Right lobe of liver (tissue), 6 donors: ENCODE data around the gene ERC2. TPM values are rescaled to one million over a fixed set of nuclear protein-coding genes. Genes with fewer than 3 reads are reported as not detected.

Experiments used
- ATAC-seq, 4 donors: fragments of 200-7000 bp; cut with Tn5 transposase; one replicate each; pipeline ENCODE4 v1.9.1; 2020; ENCODE audit warnings: mild to moderate bottlenecking in 4 of 4, moderate library complexity in 4 of 4
- DNase-seq, 3 donors: peaks; one replicate each; pipeline ENCODE4 v3.0.0-alpha.2; 2020
- H3K27ac ChIP-seq, 3 donors: fragments of 200-600 bp; one replicate each; pipeline ENCODE4 v1.8.0; 2022
- H3K27me3 ChIP-seq, 2 donors: fragments of 200-600 bp; one replicate each; pipeline ENCODE4 v1.8.0; 2022
- H3K36me3 ChIP-seq, 4 donors: fragments of 200-600 bp; sonication (generic) in 1 of 4; one replicate each; pipeline versions ENCODE4 v1.5.1 to v1.8.0; 2017 to 2022; ENCODE audit warnings: control low read depth in 1 of 4
- H3K4me1 ChIP-seq, 4 donors: fragments of 200-600 bp; sonication (generic) in 1 of 4; one replicate each; pipeline versions ENCODE4 v1.5.1 to v1.8.0; 2017 to 2022; ENCODE audit warnings: control low read depth in 1 of 4
- H3K4me3 ChIP-seq, 3 donors: fragments of 200-600 bp; one replicate each; pipeline ENCODE4 v1.8.0; 2022
- H3K9me3 ChIP-seq, 4 donors: fragments of 200-600 bp; sonication (generic) in 1 of 4; one replicate each; pipeline versions ENCODE4 v1.5.1 to v1.8.0; 2017 to 2022; ENCODE audit warnings: control low read depth in 1 of 4
- POLR2A ChIP-seq: fragments of 450-650 bp; IDR thresholded peaks from one replicate; pipeline ENCODE4 v1.6.1; 2017; ENCODE audit warnings: antibody characterized with exemption, mild to moderate bottlenecking
- WGBS: methylation state at CpG from one replicate; pipeline ENCODE4 v1.1.6; 2018; ENCODE audit warnings: low coverage, low lambda C conversion rate; ENCODE audit not compliant: insufficient coverage; ENCODE audit errors: missing lambda C conversion rate; 5-methylcytosine and 5-hydroxymethylcytosine counted together
- intact Hi-C, 2 donors: fragments of 100-400 bp; cut with DNase I; formaldehyde crosslinking; loops; one replicate each; pipeline versions ENCODE4 v1.11.2 to v1.14.1; 2022
- total RNA-seq, 6 experiments: library from RNA; depleted of rRNA in 2 of 6; stranded (reverse); fragments of >200 nt in 2 of 6; fragmentation: NEBNext Ultra II Directional in 3 of 6; extraction: Animal tissue kit (Norgen Biotek cat#: 25700) in 3 of 6; gene quantifications; one replicate each; pipeline versions ENCODE4 v1.1.0 to v1.2.4, GENCODE V29; 2016 to 2023
- TF ChIP-seq, protein P1 (sequence below), 4 donors: fragments of 200-600 bp in 3 of 4; fragments of 450-650 bp in 1 of 4; IDR thresholded peaks; one replicate each; pipeline versions ENCODE4 v1.5.1 to v1.8.0; 2016 to 2022; ENCODE audit warnings: antibody characterized with exemption in 4 of 4, mild to moderate bottlenecking in 2 of 4
- donor health status: DM: no; HTN: yes; CAD: no.
- donor health status: DM: no; HTN: no; CAD: no.
- donor health status: DM: no; HTN: no; CAD: no.
- donor health status: DM: no; HTN: yes; CAD: no.
- donor health status: DM: no; HTN: yes; CAD: no.

The ERC2 gene
- total RNA-seq, 6 experiments from 2014 or later = not detected

DNA sequence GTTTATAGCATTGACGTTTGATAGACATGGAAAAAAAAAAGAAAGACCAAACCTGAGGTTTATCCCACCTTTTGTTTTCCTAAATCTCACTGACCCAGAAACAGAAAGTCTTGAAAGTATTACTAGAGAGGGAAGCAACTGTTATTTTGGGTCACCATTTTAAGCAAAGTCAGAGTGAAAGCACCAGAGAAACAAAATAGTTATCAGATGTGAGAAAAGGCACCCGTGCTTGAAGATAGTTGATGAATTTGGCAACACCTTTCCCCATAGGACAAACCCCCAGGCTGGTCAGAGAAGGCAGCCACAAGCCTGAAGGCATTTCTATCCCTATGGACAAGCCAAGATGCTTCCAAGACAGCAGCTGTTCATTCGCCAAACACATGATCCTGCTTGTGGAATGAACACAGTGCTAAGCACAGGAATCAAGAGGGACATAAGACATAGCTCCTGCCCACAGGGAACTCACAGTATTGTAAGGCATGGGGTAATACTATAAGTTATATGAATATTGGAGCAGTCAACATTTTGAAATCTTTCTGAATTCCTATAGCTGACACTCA, 170.9 kb downstream of the ERC2 start:
- intact Hi-C loops = no loop called here
- Histone ChIP-seq H3K27ac (no peak overlapping the region), H3K4me3 (no peak overlapping the region), H3K36me3 (no peaks in the 10 kb centered on the region), H3K9me3 (no peaks in the 10 kb centered on the region), H3K4me1 (no peaks in the 10 kb centered on the region), H3K27me3 (no peaks in the 10 kb centered on the region)
- 52% methylated on average over 3 of the region's 3 CpGs for WGBS
- DNase-seq = no peak
- TF ChIP-seq, protein P1, sequence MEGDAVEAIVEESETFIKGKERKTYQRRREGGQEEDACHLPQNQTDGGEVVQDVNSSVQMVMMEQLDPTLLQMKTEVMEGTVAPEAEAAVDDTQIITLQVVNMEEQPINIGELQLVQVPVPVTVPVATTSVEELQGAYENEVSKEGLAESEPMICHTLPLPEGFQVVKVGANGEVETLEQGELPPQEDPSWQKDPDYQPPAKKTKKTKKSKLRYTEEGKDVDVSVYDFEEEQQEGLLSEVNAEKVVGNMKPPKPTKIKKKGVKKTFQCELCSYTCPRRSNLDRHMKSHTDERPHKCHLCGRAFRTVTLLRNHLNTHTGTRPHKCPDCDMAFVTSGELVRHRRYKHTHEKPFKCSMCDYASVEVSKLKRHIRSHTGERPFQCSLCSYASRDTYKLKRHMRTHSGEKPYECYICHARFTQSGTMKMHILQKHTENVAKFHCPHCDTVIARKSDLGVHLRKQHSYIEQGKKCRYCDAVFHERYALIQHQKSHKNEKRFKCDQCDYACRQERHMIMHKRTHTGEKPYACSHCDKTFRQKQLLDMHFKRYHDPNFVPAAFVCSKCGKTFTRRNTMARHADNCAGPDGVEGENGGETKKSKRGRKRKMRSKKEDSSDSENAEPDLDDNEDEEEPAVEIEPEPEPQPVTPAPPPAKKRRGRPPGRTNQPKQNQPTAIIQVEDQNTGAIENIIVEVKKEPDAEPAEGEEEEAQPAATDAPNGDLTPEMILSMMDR (IDR thresholded peaks at IDR 0.05) = no peak
- TF ChIP-seq POLR2A = no peak
- ATAC-seq = no peak

DNA sequence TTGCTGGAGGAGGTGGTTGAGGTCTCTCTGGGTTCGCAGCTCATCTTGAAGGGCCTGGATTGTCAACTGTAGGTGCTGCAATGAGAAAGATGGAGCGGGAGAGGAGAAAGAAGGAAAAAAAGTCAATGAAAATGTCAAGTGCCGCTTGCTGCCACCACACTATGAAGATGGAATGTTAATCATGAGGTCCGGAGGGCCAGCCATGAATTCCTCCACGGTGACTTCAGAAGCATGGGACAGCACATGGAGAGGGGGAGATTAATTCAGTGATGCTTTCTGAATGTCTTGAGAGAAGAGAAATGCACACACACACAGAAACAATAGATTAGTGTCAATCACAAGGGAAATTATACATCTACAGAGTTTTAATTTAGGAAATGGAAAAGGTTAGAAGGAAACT, 171.9 kb downstream of the ERC2 start:
- intact Hi-C loops = no loop called here
- 50% methylated on average over 5 of the region's 5 CpGs for WGBS
- Histone ChIP-seq H3K4me1 (no peaks in the 10 kb centered on the region), H3K36me3 (no peaks in the 10 kb centered on the region), H3K27me3 (no peaks in the 10 kb centered on the region), H3K9me3 (no peaks in the 10 kb centered on the region), H3K27ac (no peak overlapping the region), H3K4me3 (no peak overlapping the region)
- no peak for ATAC-seq
- TF ChIP-seq, protein P1 (IDR thresholded peaks at IDR 0.05) = no peak
- TF ChIP-seq POLR2A = no peak
- no peak for DNase-seq

- TF ChIP-seq POLR2A = no peak
- TF ChIP-seq, protein P1 (IDR thresholded peaks at IDR 0.05) = no peak
- no peak overlapping the region for H3K4me3 ChIP-seq
- no peaks in the 10 kb centered on the region for H3K36me3 ChIP-seq
- no peaks in the 10 kb centered on the region for H3K9me3 ChIP-seq
- ATAC-seq = no peak
- H3K27me3 ChIP-seq = no peaks in the 10 kb centered on the region
- WGBS = 45% methylated on average over 2 of the region's 2 CpGs
- no peaks in the 10 kb centered on the region for H3K4me1 ChIP-seq
- DNase-seq = no peak
- intact Hi-C loops = no loop called here
- H3K27ac ChIP-seq = no peak overlapping the region
These were observed 173.1 kb downstream of the ERC2 start for GRCh38 chr3:56295161-56295560.

DNA sequence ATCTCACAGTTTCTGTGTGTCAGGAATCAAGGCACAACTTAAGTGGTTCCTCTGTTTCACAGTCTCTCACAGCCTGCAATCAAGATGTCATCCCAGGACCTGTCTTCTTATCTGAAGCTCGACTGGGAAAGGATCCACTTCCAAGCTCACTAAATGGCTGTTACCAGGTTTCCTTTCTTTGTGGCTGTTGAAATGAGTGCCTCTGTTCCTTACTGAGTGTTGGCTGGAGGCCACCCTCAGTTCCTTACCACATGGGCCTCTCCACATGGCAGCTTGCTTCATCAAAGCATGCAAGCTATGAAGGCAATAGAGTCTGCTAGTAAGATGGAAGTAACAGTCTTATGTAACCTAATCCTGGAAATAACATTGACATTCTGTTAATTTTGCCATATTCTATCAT, 174.0 kb downstream of the ERC2 start:
- H3K36me3 ChIP-seq = no peaks in the 10 kb centered on the region
- H3K27ac ChIP-seq = no peak overlapping the region
- ATAC-seq (no peak), DNase-seq (no peak)
- H3K4me1 ChIP-seq = no peaks in the 10 kb centered on the region
- no peaks in the 10 kb centered on the region for H3K27me3 ChIP-seq
- H3K4me3 ChIP-seq = no peak overlapping the region
- 42% methylated on average over 1 of the region's 1 CpG for WGBS
- no peaks in the 10 kb centered on the region for H3K9me3 ChIP-seq
- intact Hi-C loops = no loop called here
- TF ChIP-seq POLR2A = no peak
- TF ChIP-seq, protein P1 (IDR thresholded peaks at IDR 0.05) = no peak

DNA sequence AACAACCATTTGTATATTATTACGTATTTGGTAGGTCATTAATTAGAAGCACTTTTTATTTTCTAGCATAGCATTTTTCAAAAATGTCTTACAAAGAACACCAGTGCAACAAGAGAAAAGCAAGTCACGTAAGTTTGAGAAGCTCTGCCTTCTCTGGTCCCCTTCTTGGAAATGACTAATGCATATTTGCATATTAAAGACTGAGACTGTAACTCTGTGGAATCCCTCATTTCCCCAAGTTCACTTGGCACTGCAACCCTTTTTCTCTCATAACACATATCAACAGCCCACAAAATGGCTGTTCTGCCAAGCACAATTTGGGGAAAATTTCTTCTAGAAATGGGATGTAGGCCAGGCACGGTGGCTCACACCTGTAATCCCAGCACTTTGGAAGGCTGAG, 176.3 kb downstream of the ERC2 start:
- no peak for TF ChIP-seq POLR2A
- TF ChIP-seq, protein P1 (IDR thresholded peaks at IDR 0.05) = no peak
- intact Hi-C loops = no loop called here
- no peak for ATAC-seq

More for the DNA sequence above, 176.3 kb downstream of the ERC2 start:
- Histone ChIP-seq H3K9me3 (no peaks in the 10 kb centered on the region), H3K4me3 (no peak overlapping the region), H3K4me1 (no peaks in the 10 kb centered on the region), H3K27me3 (no peaks in the 10 kb centered on the region), H3K27ac (no peak overlapping the region), H3K36me3 (no peaks in the 10 kb centered on the region)
- no peak for DNase-seq
- WGBS = 73% methylated on average over 3 of the region's 3 CpGs
